Spleen (tissue), 11 donors: ENCODE results near the gene BRCA1. TPM values are rescaled to one million over a fixed set of nuclear protein-coding genes. Genes with fewer than 3 reads are reported as not detected.

Experiments used
- polyA plus RNA-seq, 3 donors: library from polyadenylated mRNA; stranded (reverse); fragments of 200-250 nt; gene quantifications; one replicate each; pipeline ENCODE4 v1.2.1, GENCODE V29; 2013
- small RNA-seq, 4 donors: library from RNA; depleted of rRNA; stranded (forward); fragments of <200 nt; gene quantifications; one replicate each; pipeline ENCODE3, GENCODE V24; 2016
- total RNA-seq, 7 donors: library from RNA; depleted of rRNA in 3 of 7; stranded (reverse); fragments of >200 nt in 3 of 7; fragmentation: NEBNext Ultra II Directional in 4 of 7; extraction: Animal tissue kit (Norgen Biotek cat#: 25700) in 4 of 7; gene quantifications; one replicate each; pipeline versions ENCODE4 v1.1.0 to v1.2.1, GENCODE V29; 2016 to 2021
- donor health status: healthy with polysubstance abuse.
- donor health status: DM: no; HTN: no; CAD: no; lungs with moderate emphysema.
- donor health status: DM: no; HTN: no; CAD: no.
- donor health status: Bipolar disorder and iron deficiency.
- donor health status: healthy.
- donor health status: DM: no; HTN: no; CAD: no.
- donor health status: DM: yes; HTN: yes; CAD: no.

BRCA1 gene
- total and polyA plus RNA-seq, 10 donors, result 1.3 to 13.6 (median 9.1) TPM

Small RNA genes lying within 50 kb of the gene (small RNA-seq; reads per million reads assigned to genes)
- 0 reads per million in 4 donors for gene AC060780.2
- 0 reads per million in 4 donors for gene AC060780.3
- gene AC135721.1, result 0 reads per million in 4 donors

Other genes starting within 250 kb of the BRCA1 start
- not detected for gene G6PC1, start 224.6 kb downstream of the BRCA1 start, total RNA-seq
- not detected for gene G6PC1, start 224.6 kb downstream of the BRCA1 start, polyA plus RNA-seq
- gene AARSD1, start 160.9 kb downstream of the BRCA1 start, total RNA-seq, result 10 to 100 TPM; 13.1 to 44.2 (median 31.5) TPM
- 10 to 100 TPM; 39.8 to 55.6 (median 50.3) TPM for gene AARSD1, start 160.9 kb downstream of the BRCA1 start, polyA plus RNA-seq
- 1 to 10 TPM in 3 of 7 donors, under 1 TPM in 3, not detected in 1; 0.61 to 1.8 (median 1.1) TPM for gene PTGES3L, start 145.3 kb downstream of the BRCA1 start, total RNA-seq
- under 1 TPM; 0.70 to 0.93 (median 0.89) TPM for gene PTGES3L, start 145.3 kb downstream of the BRCA1 start, polyA plus RNA-seq
- 10 to 100 TPM; 17.1 to 27.9 (median 22.4) TPM for gene RUNDC1, start 144.8 kb downstream of the BRCA1 start, total RNA-seq
- 10 to 100 TPM in 1 of 3 donors, 1 to 10 TPM in 2; 6.7 to 10.5 (median 8.2) TPM for gene RUNDC1, start 144.8 kb downstream of the BRCA1 start, polyA plus RNA-seq
- 1,000 to 10,000 TPM in 3 of 7 donors, 100 to 1,000 TPM in 4; 702 to 1,170 (median 925) TPM for gene RPL27, start 126.9 kb downstream of the BRCA1 start, total RNA-seq
- 1,000 to 10,000 TPM; 5,502 to 6,357 (median 5,985) TPM for gene RPL27, start 126.9 kb downstream of the BRCA1 start, polyA plus RNA-seq
- 10 to 100 TPM; 45.5 to 63.3 (median 51.9) TPM for gene IFI35, start 118.6 kb downstream of the BRCA1 start, total RNA-seq
- gene IFI35, start 118.6 kb downstream of the BRCA1 start, polyA plus RNA-seq, result 10 to 100 TPM; 38.0 to 64.8 (median 40.6) TPM
- gene VAT1, start 103.0 kb downstream of the BRCA1 start, total RNA-seq, result 100 to 1,000 TPM in 1 of 7 donors, 10 to 100 TPM in 6; 55.4 to 144 (median 79.0) TPM
- gene VAT1, start 103.0 kb downstream of the BRCA1 start, polyA plus RNA-seq, result 10 to 100 TPM; 20.3 to 64.5 (median 27.0) TPM
- under 1 TPM; 0.09 to 0.47 (median 0.32) TPM for gene RND2, start 100.1 kb downstream of the BRCA1 start, total RNA-seq
- under 1 TPM; 0.11 to 0.42 (median 0.17) TPM for gene RND2, start 100.1 kb downstream of the BRCA1 start, polyA plus RNA-seq
- gene NBR1, start 45.9 kb upstream of the BRCA1 start, total RNA-seq, result 100 to 1,000 TPM in 1 of 7 donors, 10 to 100 TPM in 6; 69.2 to 103 (median 91.5) TPM
- 10 to 100 TPM; 18.5 to 29.3 (median 22.0) TPM for gene NBR1, start 45.9 kb upstream of the BRCA1 start, polyA plus RNA-seq
- 10 to 100 TPM; 25.7 to 53.4 (median 32.9) TPM for gene TMEM106A, start 86.5 kb upstream of the BRCA1 start, total RNA-seq
- 10 to 100 TPM in 1 of 3 donors, 1 to 10 TPM in 2; 2.8 to 11.9 (median 3.3) TPM for gene TMEM106A, start 86.5 kb upstream of the BRCA1 start, polyA plus RNA-seq
- gene CCDC200, start 103.3 kb upstream of the BRCA1 start, total RNA-seq, result under 1 TPM in 1 of 7 donors, not detected in 6; 0.64 TPM
- gene CCDC200, start 103.3 kb upstream of the BRCA1 start, polyA plus RNA-seq, result under 1 TPM in 2 of 3 donors, not detected in 1; 0.17 to 0.35 TPM
- over 10,000 TPM in 1 of 7 donors, 1,000 to 10,000 TPM in 3, not detected in 3; 8,053 to 10,281 (median 8,790) TPM for gene RNU2-1, start 108.6 kb upstream of the BRCA1 start, total RNA-seq
- not detected for gene RNU2-1, start 108.6 kb upstream of the BRCA1 start, polyA plus RNA-seq